Measurements from ENCODE around the gene CENPK. TPM values are rescaled to one million over a fixed set of nuclear protein-coding genes. Genes with fewer than 3 reads are reported as not detected.

Gene CENPK
- total RNA-seq, 1 experiment from 2014 or later: 34.2 TPM

Other genes with a start within 250 kb of the CENPK start
- 0.64 TPM for gene ADAMTS6, start 81.2 kb downstream of the CENPK start, total RNA-seq (2021; ENCODE audit: unreplicated experiment)
- 32.7 TPM for gene PPWD1, start 128 bp upstream of the CENPK start, total RNA-seq (2021; ENCODE audit: unreplicated experiment)
- 12.6 TPM for gene TRIM23, start 61.2 kb upstream of the CENPK start, total RNA-seq (2021; ENCODE audit: unreplicated experiment)
- 3.3 TPM for gene SHLD3, start 61.9 kb upstream of the CENPK start, total RNA-seq (2021; ENCODE audit: unreplicated experiment)
- 17.3 TPM for gene TRAPPC13, start 61.9 kb upstream of the CENPK start, total RNA-seq (2021; ENCODE audit: unreplicated experiment)
- 9.2 TPM for gene SGTB, start 158.9 kb upstream of the CENPK start, total RNA-seq (2021; ENCODE audit: unreplicated experiment)
- 51.8 TPM for gene NLN, start 159.0 kb upstream of the CENPK start, total RNA-seq (2021; ENCODE audit: unreplicated experiment)

Measured in Panc1 (cell line).